ENCODE results near the gene NAV3.
A peak's percentile ranks its signal among the peaks of the same experiment; 100 is the strongest.

Gene NAV3

DNA sequence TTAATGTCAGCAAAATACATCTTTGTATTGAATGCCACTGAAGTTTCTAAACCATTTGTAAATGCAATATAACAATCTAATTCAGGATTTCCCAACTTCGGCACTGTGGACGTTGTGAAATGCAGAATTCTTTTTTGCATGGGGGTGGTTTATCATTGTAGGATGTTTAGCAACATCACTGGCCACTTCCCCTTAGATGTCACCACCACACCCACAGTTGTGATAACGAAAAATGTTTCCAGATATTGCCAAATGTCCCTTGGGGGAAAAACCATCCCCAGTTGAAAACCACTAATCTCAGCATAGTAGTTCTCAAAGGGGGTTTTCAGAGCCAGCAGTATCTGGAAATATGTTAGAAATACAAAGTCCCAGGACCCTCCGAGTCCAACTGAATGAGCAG, 203.3 kb downstream of the NAV3 start:
- Histone ChIP-seq H3K27ac (ENCODE audit: low read length) (no peak overlapping the region), H3K79me2 (ENCODE audit: low read length) (no peaks in the 10 kb centered on the region), H3K36me3 (replicated peaks; ENCODE audit: low read depth, low read length) (no peaks in the 10 kb centered on the region), H3K27me3 (ENCODE audit: low read depth, low read length) (no peaks in the 10 kb centered on the region), H4K20me1 (ENCODE audit: insufficient read depth, low read length) (no peaks in the 10 kb centered on the region), H3K9ac (ENCODE audit: low read length) (no peak overlapping the region), H2AFZ (ENCODE audit: low read depth, low read length) (no peak overlapping the region), H3K4me3 (ENCODE audit: low read length) (no peak overlapping the region), H3K4me1 (ENCODE audit: low read length) (no peaks in the 10 kb centered on the region), H3K4me2 (ENCODE audit: low read length) (no peak overlapping the region), H3K9me3 (ENCODE audit: insufficient read depth, low read length) (no peaks in the 10 kb centered on the region)
- TF ChIP-seq CTCF (IDR thresholded peaks at IDR 0.05; ENCODE audit: low read depth, low read length) (no peak), EZH2phosphoT487 (IDR thresholded peaks at IDR 0.05; ENCODE audit: low read depth) (no peak)

DNA sequence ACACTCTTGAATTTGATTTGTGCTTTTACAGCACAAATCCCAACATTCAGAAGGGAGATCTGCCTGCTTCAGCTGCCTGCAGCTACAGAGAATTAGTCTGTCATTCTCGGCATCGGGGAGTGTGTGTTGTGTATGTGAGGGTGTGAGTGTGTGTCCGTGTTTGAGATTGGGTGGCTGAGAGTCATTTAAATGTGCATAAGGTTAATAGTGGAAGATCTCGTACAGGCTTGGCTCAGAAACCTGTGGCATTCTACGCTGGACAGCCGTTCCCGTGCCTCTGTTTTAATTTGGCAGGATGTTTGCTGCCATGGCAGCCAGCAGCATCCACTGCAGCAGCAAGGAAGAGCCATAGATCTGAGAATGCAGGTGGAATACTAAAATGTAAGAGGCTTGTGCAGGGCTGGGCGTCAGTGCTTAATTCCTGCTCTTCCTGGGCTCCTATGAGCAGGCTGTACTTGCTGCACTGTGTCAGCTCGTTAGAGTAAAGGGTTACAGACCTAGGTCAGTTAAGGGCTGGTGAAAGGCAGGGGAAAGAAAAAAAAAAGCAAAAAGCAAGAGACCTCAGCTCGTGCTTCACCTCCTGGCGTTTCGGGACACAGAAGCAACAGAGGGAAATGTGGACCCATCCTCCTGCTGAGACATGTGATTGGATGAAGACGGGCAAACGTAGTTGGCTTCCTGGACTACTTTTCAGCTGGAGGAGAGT, 205.4 kb downstream of the NAV3 start:
- no peaks in the 10 kb centered on the region for H3K36me3 ChIP-seq (replicated peaks; ENCODE audit: low read depth, low read length)
- H3K79me2 ChIP-seq (ENCODE audit: low read length) = no peaks in the 10 kb centered on the region
- H3K27ac ChIP-seq (ENCODE audit: low read length) = no peak overlapping the region
- no peaks in the 10 kb centered on the region for H3K27me3 ChIP-seq (ENCODE audit: low read depth, low read length)
- H3K4me2 ChIP-seq (ENCODE audit: low read length) = peak overlapping the region; percentile 51
- no peak for TF ChIP-seq EZH2phosphoT487 (IDR thresholded peaks at IDR 0.05; ENCODE audit: low read depth)
- TF ChIP-seq CTCF (IDR thresholded peaks at IDR 0.05; ENCODE audit: low read depth, low read length) = no peak
- H3K9ac ChIP-seq (ENCODE audit: low read length) = no peak overlapping the region
- H3K9me3 ChIP-seq (ENCODE audit: insufficient read depth, low read length) = no peaks in the 10 kb centered on the region
- H4K20me1 ChIP-seq (ENCODE audit: insufficient read depth, low read length) = no peaks in the 10 kb centered on the region
- H3K4me3 ChIP-seq (ENCODE audit: low read length) = peak overlapping the region; percentile 63
- no peak overlapping the region for H2AFZ ChIP-seq (ENCODE audit: low read depth, low read length)
- H3K4me1 ChIP-seq (ENCODE audit: low read length) = no peaks in the 10 kb centered on the region

- H3K27ac ChIP-seq (ENCODE audit: low read length) = no peak overlapping the region
- no peak overlapping the region for H3K4me2 ChIP-seq (ENCODE audit: low read length)
- no peak overlapping the region for H3K4me3 ChIP-seq (ENCODE audit: low read length)
- no peak overlapping the region for H3K9ac ChIP-seq (ENCODE audit: low read length)
- no peak overlapping the region for H2AFZ ChIP-seq (ENCODE audit: low read depth, low read length)
- no peaks in the 10 kb centered on the region for H3K36me3 ChIP-seq (replicated peaks; ENCODE audit: low read depth, low read length)
- no peaks in the 10 kb centered on the region for H3K9me3 ChIP-seq (ENCODE audit: insufficient read depth, low read length)
- no peaks in the 10 kb centered on the region for H3K79me2 ChIP-seq (ENCODE audit: low read length)
- TF ChIP-seq EZH2phosphoT487 (IDR thresholded peaks at IDR 0.05; ENCODE audit: low read depth) (no peak), CTCF (IDR thresholded peaks at IDR 0.05; ENCODE audit: low read depth, low read length) (no peak)
- H3K4me1 ChIP-seq (ENCODE audit: low read length) = no peaks in the 10 kb centered on the region
- H3K27me3 ChIP-seq (ENCODE audit: low read depth, low read length) = no peaks in the 10 kb centered on the region
- H4K20me1 ChIP-seq (ENCODE audit: insufficient read depth, low read length) = no peaks in the 10 kb centered on the region
Measured at GRCh38 chr12:78036874-78037273, 206.2 kb downstream of the NAV3 start.

- H3K79me2 ChIP-seq (ENCODE audit: low read length) = no peaks in the 10 kb centered on the region
- H3K4me2 ChIP-seq (ENCODE audit: low read length) = no peak overlapping the region
- no peaks in the 10 kb centered on the region for H3K36me3 ChIP-seq (replicated peaks; ENCODE audit: low read depth, low read length)
- no peaks in the 10 kb centered on the region for H3K27me3 ChIP-seq (ENCODE audit: low read depth, low read length)
- H3K9me3 ChIP-seq (ENCODE audit: insufficient read depth, low read length) = no peaks in the 10 kb centered on the region
- H3K27ac ChIP-seq (ENCODE audit: low read length) = no peak overlapping the region
- TF ChIP-seq CTCF (IDR thresholded peaks at IDR 0.05; ENCODE audit: low read depth, low read length) (peak; percentile 25), EZH2phosphoT487 (IDR thresholded peaks at IDR 0.05; ENCODE audit: low read depth) (no peak)
- no peak overlapping the region for H2AFZ ChIP-seq (ENCODE audit: low read depth, low read length)
- no peaks in the 10 kb centered on the region for H3K4me1 ChIP-seq (ENCODE audit: low read length)
- H3K9ac ChIP-seq (ENCODE audit: low read length) = no peak overlapping the region
- H3K4me3 ChIP-seq (ENCODE audit: low read length) = no peak overlapping the region
- H4K20me1 ChIP-seq (ENCODE audit: insufficient read depth, low read length) = no peaks in the 10 kb centered on the region
Measured at GRCh38 chr12:78037707-78038106, 207.0 kb downstream of the NAV3 start.

Measured in OCI-LY3 (cell line).